ENCODE measurements around the gene IFNA7.
"Not testable (repeated sequence)": the region's sequence is repeated elsewhere in the genome, so short reads cannot be mapped to it uniquely, and the experiment has no call there.

Gene IFNA7

GRCh38 chr9:21210782-21211181 is 8.8 kb upstream of the IFNA7 start:
- Mint-ChIP-seq H3K27me3 (peaks cover 14% of the 10 kb centered on the region), H3K4me1 (ENCODE audit: low read depth) (peaks cover 25% of the 10 kb centered on the region)
- H3K9me3 Mint-ChIP-seq; H3K36me3 Mint-ChIP-seq (ENCODE audit: low read depth); H3K4me3 Mint-ChIP-seq; intact Hi-C loops (cut with micrococcal nuclease); H3K27ac Mint-ChIP-seq: not testable (repeated sequence)

GRCh38 chr9:21210311-21210710 is 8.3 kb upstream of the IFNA7 start:
- H3K4me1 Mint-ChIP-seq (ENCODE audit: low read depth): peaks cover 25% of the 10 kb centered on the region
- H3K4me3 Mint-ChIP-seq: no peak overlapping the region
- no peaks in the 10 kb centered on the region for H3K9me3 Mint-ChIP-seq
- peaks cover 13% of the 10 kb centered on the region for H3K27me3 Mint-ChIP-seq
- H3K36me3 Mint-ChIP-seq (ENCODE audit: low read depth): no peaks in the 10 kb centered on the region
- intact Hi-C loops (cut with micrococcal nuclease): no loop called here
- H3K27ac Mint-ChIP-seq: no peak overlapping the region

GRCh38 chr9:21207043-21207442 is 5.0 kb upstream of the IFNA7 start, which contains the start of gene IFNA10:
Gene IFNA10, minus strand, starts transcription at chr9:21207143. Its CDS starts 46 bp downstream, at chr9:21207097.
- not testable (repeated sequence) for H3K36me3 Mint-ChIP-seq (ENCODE audit: low read depth); H3K4me3 Mint-ChIP-seq; H3K9me3 Mint-ChIP-seq; H3K27ac Mint-ChIP-seq; H3K4me1 Mint-ChIP-seq (ENCODE audit: low read depth)
- peaks cover 17% of the 10 kb centered on the region for H3K27me3 Mint-ChIP-seq
- intact Hi-C loops (cut with micrococcal nuclease): loop anchor here (10.0 kb wide), 1 partner anchor 118 kb away; no protein-coding TSS in a partner anchor

- Mint-ChIP-seq H3K36me3 (ENCODE audit: low read depth) (no peaks in the 10 kb centered on the region), H3K4me1 (ENCODE audit: low read depth) (peaks cover 8% of the 10 kb centered on the region)
These were observed 3.2 kb upstream of the IFNA7 start for GRCh38 chr9:21205204-21205603.

GRCh38 chr9:21194867-21195776 is 6.9 kb downstream of the IFNA7 start:
- H3K36me3 Mint-ChIP-seq (ENCODE audit: low read depth); H3K9me3 Mint-ChIP-seq; H3K27me3 Mint-ChIP-seq; H3K4me3 Mint-ChIP-seq; H3K27ac Mint-ChIP-seq: not testable (repeated sequence)
- intact Hi-C loops (cut with micrococcal nuclease): loop anchor here (1.0 kb wide), 1 partner anchor 594 kb away; no protein-coding TSS in a partner anchor
- peaks cover 14% of the 10 kb centered on the region for H3K4me1 Mint-ChIP-seq (ENCODE audit: low read depth)

More at GRCh38 chr9:21205204-21205603, 3.2 kb upstream of the IFNA7 start:
- no peak overlapping the region for H3K4me3 Mint-ChIP-seq
- H3K27ac Mint-ChIP-seq: no peak overlapping the region
- intact Hi-C loops (cut with micrococcal nuclease): loop anchor here (10.0 kb wide), 1 partner anchor 120 kb away; no protein-coding TSS in a partner anchor
- H3K27me3 Mint-ChIP-seq: peaks cover 18% of the 10 kb centered on the region
- no peaks in the 10 kb centered on the region for H3K9me3 Mint-ChIP-seq

GRCh38 chr9:21187487-21187886 is 14.5 kb downstream of the IFNA7 start, which contains the start of gene IFNA4:
Gene IFNA4, minus strand, starts transcription at chr9:21187587. Its CDS starts 56 bp downstream, at chr9:21187531.
- not testable (repeated sequence) for H3K27ac Mint-ChIP-seq

GRCh38 chr9:21182810-21183736 is 18.9 kb downstream of the IFNA7 start:
- H3K27me3 Mint-ChIP-seq; H3K9me3 Mint-ChIP-seq; intact Hi-C loops (cut with micrococcal nuclease); H3K36me3 Mint-ChIP-seq (ENCODE audit: low read depth); H3K4me3 Mint-ChIP-seq: not testable (repeated sequence)
- peak overlapping the region; percentile 33 for H3K27ac Mint-ChIP-seq
- peaks cover 22% of the 10 kb centered on the region for H3K4me1 Mint-ChIP-seq (ENCODE audit: low read depth)

More at GRCh38 chr9:21187487-21187886, 14.5 kb downstream of the IFNA7 start, which contains the start of gene IFNA4:
- H3K9me3 Mint-ChIP-seq; H3K27me3 Mint-ChIP-seq; H3K4me3 Mint-ChIP-seq; intact Hi-C loops (cut with micrococcal nuclease); H3K36me3 Mint-ChIP-seq (ENCODE audit: low read depth): not testable (repeated sequence)
- peaks cover 29% of the 10 kb centered on the region for H3K4me1 Mint-ChIP-seq (ENCODE audit: low read depth)

- no peaks in the 10 kb centered on the region for H3K36me3 Mint-ChIP-seq (ENCODE audit: low read depth)
- no peaks in the 10 kb centered on the region for H3K9me3 Mint-ChIP-seq
- H3K27me3 Mint-ChIP-seq: no peaks in the 10 kb centered on the region
- H3K4me1 Mint-ChIP-seq (ENCODE audit: low read depth): peaks cover under 1% of the 10 kb centered on the region
- no peak overlapping the region for H3K27ac Mint-ChIP-seq
- no peak overlapping the region for H3K4me3 Mint-ChIP-seq
- intact Hi-C loops (cut with micrococcal nuclease): no loop called here
These were observed 27.3 kb downstream of the IFNA7 start for GRCh38 chr9:21174671-21175070.

GRCh38 chr9:21172156-21172555 is 29.8 kb downstream of the IFNA7 start:
- intact Hi-C loops (cut with micrococcal nuclease): no loop called here
- no peaks in the 10 kb centered on the region for H3K9me3 Mint-ChIP-seq
- H3K4me1 Mint-ChIP-seq (ENCODE audit: low read depth): peaks cover 9% of the 10 kb centered on the region
- no peak overlapping the region for H3K27ac Mint-ChIP-seq
- H3K27me3 Mint-ChIP-seq: no peaks in the 10 kb centered on the region
- H3K4me3 Mint-ChIP-seq: no peak overlapping the region
- H3K36me3 Mint-ChIP-seq (ENCODE audit: low read depth): no peaks in the 10 kb centered on the region

GRCh38 chr9:21171351-21171750 is 30.7 kb downstream of the IFNA7 start:
- intact Hi-C loops (cut with micrococcal nuclease): no loop called here
- H3K4me1 Mint-ChIP-seq (ENCODE audit: low read depth): peaks cover 9% of the 10 kb centered on the region
- no peak overlapping the region for H3K4me3 Mint-ChIP-seq
- H3K36me3 Mint-ChIP-seq (ENCODE audit: low read depth): no peaks in the 10 kb centered on the region
- no peak overlapping the region for H3K27ac Mint-ChIP-seq
- no peaks in the 10 kb centered on the region for H3K9me3 Mint-ChIP-seq
- H3K27me3 Mint-ChIP-seq: no peaks in the 10 kb centered on the region

- H3K4me1 Mint-ChIP-seq (ENCODE audit: low read depth); H3K4me3 Mint-ChIP-seq; H3K27me3 Mint-ChIP-seq; H3K9me3 Mint-ChIP-seq; intact Hi-C loops (cut with micrococcal nuclease); H3K36me3 Mint-ChIP-seq (ENCODE audit: low read depth); H3K27ac Mint-ChIP-seq: not testable (repeated sequence)
These were observed 35.4 kb downstream of the IFNA7 start, which contains the start of gene IFNA21 for GRCh38 chr9:21166560-21166959. Gene IFNA21, minus strand, starts transcription at chr9:21166660. Its CDS starts 48 bp downstream, at chr9:21166612.

- Mint-ChIP-seq H3K4me3 (no peak overlapping the region), H3K27ac (no peak overlapping the region), H3K9me3 (no peaks in the 10 kb centered on the region), H3K27me3 (no peaks in the 10 kb centered on the region), H3K36me3 (ENCODE audit: low read depth) (no peaks in the 10 kb centered on the region), H3K4me1 (ENCODE audit: low read depth) (peaks cover 15% of the 10 kb centered on the region)
- intact Hi-C loops (cut with micrococcal nuclease): no loop called here
These were observed 36.5 kb downstream of the IFNA7 start for GRCh38 chr9:21165516-21165915.

- Mint-ChIP-seq H3K27me3 (no peaks in the 10 kb centered on the region), H3K27ac (no peak overlapping the region), H3K4me3 (no peak overlapping the region), H3K4me1 (ENCODE audit: low read depth) (peaks cover 14% of the 10 kb centered on the region), H3K36me3 (ENCODE audit: low read depth) (no peaks in the 10 kb centered on the region), H3K9me3 (no peaks in the 10 kb centered on the region)
- intact Hi-C loops (cut with micrococcal nuclease): no loop called here
These were observed 41.8 kb downstream of the IFNA7 start for GRCh38 chr9:21160178-21160577.

GRCh38 chr9:21155501-21155900 is 46.5 kb downstream of the IFNA7 start:
- Mint-ChIP-seq H3K4me3 (no peak overlapping the region), H3K36me3 (ENCODE audit: low read depth) (no peaks in the 10 kb centered on the region), H3K27me3 (no peaks in the 10 kb centered on the region), H3K4me1 (ENCODE audit: low read depth) (peaks cover 27% of the 10 kb centered on the region), H3K27ac (no peak overlapping the region), H3K9me3 (no peaks in the 10 kb centered on the region)
- intact Hi-C loops (cut with micrococcal nuclease): no loop called here
